Breast epithelium (tissue), 3 donors: Measurements from ENCODE around the gene ZHX3.

ENCODE experiments used
- POLR2A ChIP-seq: fragments of 450-650 bp; IDR thresholded peaks from one replicate; pipeline ENCODE4 v1.6.1; 2016; ENCODE audit warnings: antibody characterized with exemption, mild to moderate bottlenecking, moderate library complexity
- TF ChIP-seq, protein P1 (sequence below), 3 donors: fragments of 450-650 bp; IDR thresholded peaks; one replicate each; pipeline ENCODE4 v1.5.1; 2016 to 2017; ENCODE audit warnings: antibody characterized with exemption in 3 of 3, mild to moderate bottlenecking in 3 of 3, moderate library complexity in 3 of 3

DNA sequence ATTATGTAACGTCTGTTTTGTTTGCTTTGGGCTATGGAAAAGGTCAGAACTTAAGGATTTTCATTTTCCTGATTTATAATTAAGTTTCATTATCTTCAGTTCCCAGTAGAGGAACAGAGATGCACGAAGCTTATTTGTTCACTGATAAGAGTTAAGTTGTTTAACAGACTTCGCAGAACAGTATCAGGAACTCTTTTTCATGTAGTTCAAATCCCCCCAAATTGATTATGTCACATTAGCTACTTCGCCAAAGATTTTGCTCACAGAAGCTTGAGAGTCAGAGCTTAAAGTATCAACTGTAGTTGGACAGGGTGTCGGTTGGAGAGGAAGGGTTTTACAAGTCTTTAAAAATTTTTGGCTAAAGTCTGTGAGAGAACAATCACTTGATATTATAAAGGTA, 43.4 kb downstream of the ZHX3 start:
- TF ChIP-seq, protein P1, sequence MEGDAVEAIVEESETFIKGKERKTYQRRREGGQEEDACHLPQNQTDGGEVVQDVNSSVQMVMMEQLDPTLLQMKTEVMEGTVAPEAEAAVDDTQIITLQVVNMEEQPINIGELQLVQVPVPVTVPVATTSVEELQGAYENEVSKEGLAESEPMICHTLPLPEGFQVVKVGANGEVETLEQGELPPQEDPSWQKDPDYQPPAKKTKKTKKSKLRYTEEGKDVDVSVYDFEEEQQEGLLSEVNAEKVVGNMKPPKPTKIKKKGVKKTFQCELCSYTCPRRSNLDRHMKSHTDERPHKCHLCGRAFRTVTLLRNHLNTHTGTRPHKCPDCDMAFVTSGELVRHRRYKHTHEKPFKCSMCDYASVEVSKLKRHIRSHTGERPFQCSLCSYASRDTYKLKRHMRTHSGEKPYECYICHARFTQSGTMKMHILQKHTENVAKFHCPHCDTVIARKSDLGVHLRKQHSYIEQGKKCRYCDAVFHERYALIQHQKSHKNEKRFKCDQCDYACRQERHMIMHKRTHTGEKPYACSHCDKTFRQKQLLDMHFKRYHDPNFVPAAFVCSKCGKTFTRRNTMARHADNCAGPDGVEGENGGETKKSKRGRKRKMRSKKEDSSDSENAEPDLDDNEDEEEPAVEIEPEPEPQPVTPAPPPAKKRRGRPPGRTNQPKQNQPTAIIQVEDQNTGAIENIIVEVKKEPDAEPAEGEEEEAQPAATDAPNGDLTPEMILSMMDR (IDR thresholded peaks at IDR 0.05), result no peak
- no peak for TF ChIP-seq POLR2A
